Right atrium auricular region (tissue), 2 donors: ENCODE measurements around the gene BAIAP2L2. TPM values are rescaled to one million over a fixed set of nuclear protein-coding genes. Genes with fewer than 3 reads are reported as not detected.

Experiments used
- DNase-seq: peaks from one replicate; pipeline ENCODE4 v3.0.0-alpha.2; 2019; ENCODE audit warnings: low spot score
- H3K27ac ChIP-seq, 2 donors: fragments of 200-600 bp; sonication (generic); 1 replicate in 1 of 2; 2 replicates in 1 of 2; pipeline ENCODE4 v1.5.1; 2016 to 2019
- H3K27me3 ChIP-seq, 2 donors: fragments of 200-600 bp; sonication (generic); one replicate each; pipeline versions ENCODE4 v1.5.1 to v1.6.0; 2017 to 2019
- H3K36me3 ChIP-seq: fragments of 200-600 bp; sonication (generic); one replicate; pipeline ENCODE4 v1.5.1; 2016
- H3K4me1 ChIP-seq, 2 donors: fragments of 200-600 bp; sonication (generic); one replicate each; pipeline versions ENCODE4 v1.5.1 to v1.6.0; 2017 to 2019
- H3K4me3 ChIP-seq, 2 donors: fragments of 200-600 bp; sonication (generic); 1 replicate in 1 of 2; 2 replicates in 1 of 2; pipeline ENCODE4 v1.5.1; 2017 to 2019; ENCODE audit warnings: mild to moderate bottlenecking in 1 of 2, moderate library complexity in 1 of 2
- H3K9me3 ChIP-seq, 2 donors: fragments of 200-600 bp; sonication (generic); one replicate each; pipeline ENCODE4 v1.5.1; 2019
- total RNA-seq, 2 donors: library from RNA; depleted of rRNA; stranded (reverse); fragments of >200 nt; gene quantifications; one replicate each; pipeline ENCODE4 v1.1.0, GENCODE V29; 2016
- TF ChIP-seq, protein P1 (sequence below), 2 donors: fragments of 200-600 bp; sonication (generic); IDR thresholded peaks; one replicate each; pipeline ENCODE4 v1.5.1; 2019; ENCODE audit warnings: antibody characterized with exemption in 2 of 2

Gene BAIAP2L2
- total RNA-seq, 2 donors from 2014 or later = 0.63 TPM; not detected in 1

DNA sequence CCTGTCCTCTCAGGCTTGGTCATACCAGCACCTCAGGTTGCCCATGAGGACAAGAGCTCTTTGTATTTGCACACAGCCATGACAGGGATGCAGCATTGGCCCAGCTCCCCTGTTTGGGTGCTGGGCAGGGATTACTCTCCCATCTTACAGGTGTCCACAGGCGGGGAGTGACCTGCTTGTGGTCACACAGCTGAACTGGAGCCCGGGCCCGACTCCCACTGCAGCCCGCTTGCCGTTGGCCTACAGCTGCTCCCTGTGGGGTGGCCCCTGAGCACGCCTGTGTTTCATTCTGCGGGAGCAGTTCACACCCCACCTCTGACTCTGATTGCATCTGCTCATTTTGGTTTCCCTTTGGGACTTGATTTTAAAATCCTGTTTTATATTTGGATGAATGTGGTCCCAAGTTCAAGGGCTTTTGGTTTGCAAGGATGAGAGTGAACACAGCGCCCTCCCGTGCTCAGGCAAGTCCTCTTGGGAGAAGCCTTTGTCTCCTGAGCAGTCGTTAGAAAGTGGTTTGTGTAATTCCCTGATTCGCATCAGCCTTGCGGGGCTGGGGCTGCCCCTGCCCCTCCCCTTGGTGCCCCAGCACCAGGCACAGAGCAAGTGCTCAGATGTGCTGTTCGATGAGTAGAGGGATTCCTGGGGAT is 44.0 kb downstream of the BAIAP2L2 start:
- Histone ChIP-seq H3K4me1 (peaks cover 0 to 36% of the 10 kb centered on the region in 2 donors), H3K27ac (no peak overlapping the region), H3K36me3 (peaks cover 26% of the 10 kb centered on the region), H3K9me3 (no peaks in the 10 kb centered on the region), H3K4me3 (no peak overlapping the region), H3K27me3 (no peaks in the 10 kb centered on the region)
- DNase-seq = no peak
- TF ChIP-seq, protein P1, sequence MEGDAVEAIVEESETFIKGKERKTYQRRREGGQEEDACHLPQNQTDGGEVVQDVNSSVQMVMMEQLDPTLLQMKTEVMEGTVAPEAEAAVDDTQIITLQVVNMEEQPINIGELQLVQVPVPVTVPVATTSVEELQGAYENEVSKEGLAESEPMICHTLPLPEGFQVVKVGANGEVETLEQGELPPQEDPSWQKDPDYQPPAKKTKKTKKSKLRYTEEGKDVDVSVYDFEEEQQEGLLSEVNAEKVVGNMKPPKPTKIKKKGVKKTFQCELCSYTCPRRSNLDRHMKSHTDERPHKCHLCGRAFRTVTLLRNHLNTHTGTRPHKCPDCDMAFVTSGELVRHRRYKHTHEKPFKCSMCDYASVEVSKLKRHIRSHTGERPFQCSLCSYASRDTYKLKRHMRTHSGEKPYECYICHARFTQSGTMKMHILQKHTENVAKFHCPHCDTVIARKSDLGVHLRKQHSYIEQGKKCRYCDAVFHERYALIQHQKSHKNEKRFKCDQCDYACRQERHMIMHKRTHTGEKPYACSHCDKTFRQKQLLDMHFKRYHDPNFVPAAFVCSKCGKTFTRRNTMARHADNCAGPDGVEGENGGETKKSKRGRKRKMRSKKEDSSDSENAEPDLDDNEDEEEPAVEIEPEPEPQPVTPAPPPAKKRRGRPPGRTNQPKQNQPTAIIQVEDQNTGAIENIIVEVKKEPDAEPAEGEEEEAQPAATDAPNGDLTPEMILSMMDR (IDR thresholded peaks at IDR 0.05) = no peak

DNA sequence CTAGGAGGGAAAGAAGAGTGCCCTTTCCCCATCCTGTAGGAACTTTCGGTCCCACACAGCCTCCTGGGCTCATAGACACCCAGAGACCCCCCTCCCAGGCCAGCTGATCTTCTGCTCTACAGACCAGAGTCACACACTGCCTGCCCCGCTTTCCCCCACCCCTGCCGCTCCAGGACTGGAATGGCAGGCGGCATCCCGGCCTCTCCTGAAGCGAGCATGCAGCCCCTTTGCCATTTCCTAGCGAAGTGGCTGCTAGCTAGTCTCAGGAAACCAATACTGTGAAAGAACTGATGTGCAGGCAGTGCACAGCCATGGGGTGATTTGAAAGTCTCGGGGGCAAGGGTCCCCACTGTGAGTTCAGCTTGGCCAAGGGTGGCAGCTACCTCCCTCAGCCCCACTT is 44.9 kb downstream of the BAIAP2L2 start:
- TF ChIP-seq, protein P1 (IDR thresholded peaks at IDR 0.05) = no peak
- peaks cover 0 to 31% of the 10 kb centered on the region in 2 donors for H3K4me1 ChIP-seq
- H3K27ac ChIP-seq = no peak overlapping the region
- no peak overlapping the region for H3K4me3 ChIP-seq
- no peak for DNase-seq
- H3K27me3 ChIP-seq = no peaks in the 10 kb centered on the region
- H3K9me3 ChIP-seq = no peaks in the 10 kb centered on the region
- H3K36me3 ChIP-seq = peaks cover 26% of the 10 kb centered on the region

DNA sequence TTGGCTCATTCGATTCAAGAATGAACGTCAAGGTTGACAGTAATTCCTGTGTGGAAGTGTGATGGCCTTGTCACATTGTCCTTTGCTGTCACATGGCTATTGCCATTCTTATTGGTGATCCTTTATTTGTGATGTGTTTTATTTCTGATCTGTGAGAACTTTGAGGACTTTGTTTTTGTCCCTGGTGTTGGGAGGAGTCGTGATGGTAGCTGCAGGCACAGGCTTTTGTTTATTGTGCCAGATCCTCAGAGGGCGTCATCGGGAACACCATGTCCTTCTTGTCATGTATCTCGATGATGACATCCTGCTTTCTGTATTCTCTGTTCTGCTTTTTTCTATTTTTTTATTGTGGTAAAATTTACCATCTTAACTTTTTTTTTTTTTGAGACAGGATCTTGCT is 47.7 kb downstream of the BAIAP2L2 start:
- no peaks in the 10 kb centered on the region for H3K27me3 ChIP-seq
- peak; percentile 71 for DNase-seq
- H3K27ac ChIP-seq = peak overlapping the region; percentile 59
- peaks cover 0 to 9% of the 10 kb centered on the region in 2 donors for H3K4me1 ChIP-seq
- no peak overlapping the region for H3K4me3 ChIP-seq
- peaks cover 33% of the 10 kb centered on the region for H3K36me3 ChIP-seq
- TF ChIP-seq, protein P1 (IDR thresholded peaks at IDR 0.05) = no peak
- no peaks in the 10 kb centered on the region for H3K9me3 ChIP-seq

DNA sequence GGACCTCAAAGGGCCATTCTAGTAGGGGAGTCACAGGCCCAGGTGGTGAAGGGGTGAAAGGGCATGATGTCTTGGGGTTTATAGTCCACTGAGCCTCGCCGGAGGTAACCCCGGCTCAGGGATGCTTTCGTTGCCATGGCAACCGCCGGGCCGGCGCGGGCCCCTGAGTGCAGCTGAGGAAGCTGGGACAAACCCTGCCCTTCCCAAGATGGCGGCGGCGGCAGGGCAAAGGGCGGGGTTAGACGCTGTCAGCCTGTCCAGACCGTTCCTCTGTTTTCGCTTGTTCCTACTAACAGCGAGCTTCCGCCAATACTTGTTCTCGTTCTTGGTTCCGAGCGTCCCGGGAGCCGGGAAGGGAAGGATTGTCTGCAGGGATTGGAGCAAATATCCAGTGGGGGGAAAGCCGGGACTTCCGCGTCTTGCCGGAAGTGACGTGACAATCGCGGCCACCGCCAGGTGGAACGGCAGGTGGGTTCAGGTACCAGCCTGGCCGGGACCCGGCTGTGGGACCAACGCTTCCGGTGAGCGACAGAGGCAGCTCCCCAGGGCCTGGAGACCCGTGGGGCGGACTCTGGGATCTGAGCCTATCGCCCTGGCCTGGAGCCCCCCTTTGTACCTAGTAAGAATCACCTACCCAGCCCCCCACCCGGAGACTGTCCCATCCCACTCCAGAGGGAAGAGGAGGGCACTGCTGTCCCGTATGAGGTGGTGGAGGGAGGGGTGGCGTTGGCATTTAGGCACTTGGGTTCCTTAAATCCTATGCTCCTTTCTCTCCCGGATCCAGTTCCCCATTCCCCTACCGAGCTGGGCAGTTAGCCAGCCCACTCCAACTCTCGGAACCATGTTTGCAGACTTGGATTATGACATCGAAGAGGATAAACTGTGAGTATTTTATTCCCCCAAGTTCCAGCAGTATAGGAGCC is 53.3 kb downstream of the BAIAP2L2 start, which contains the start of gene PICK1:
TSS of gene PICK1 (plus strand) at position 436 of the 923 bp plus-strand sequence. CDS start at position 842, 406 bp downstream.
- Histone ChIP-seq H3K36me3 (peaks cover 8% of the 10 kb centered on the region), H3K27ac (peak within 1 kb of the TSS; percentile 81 to 85), H3K4me1 (peaks cover 0 to 21% of the 10 kb centered on the region in 2 donors), H3K9me3 (no peaks in the 10 kb centered on the region), H3K4me3 (peak within 1 kb of the TSS; percentile 62 to 63), H3K27me3 (no peaks in the 10 kb centered on the region)
- TF ChIP-seq, protein P1 (IDR thresholded peaks at IDR 0.05) = no peak
- DNase-seq = peak; percentile 92

DNA sequence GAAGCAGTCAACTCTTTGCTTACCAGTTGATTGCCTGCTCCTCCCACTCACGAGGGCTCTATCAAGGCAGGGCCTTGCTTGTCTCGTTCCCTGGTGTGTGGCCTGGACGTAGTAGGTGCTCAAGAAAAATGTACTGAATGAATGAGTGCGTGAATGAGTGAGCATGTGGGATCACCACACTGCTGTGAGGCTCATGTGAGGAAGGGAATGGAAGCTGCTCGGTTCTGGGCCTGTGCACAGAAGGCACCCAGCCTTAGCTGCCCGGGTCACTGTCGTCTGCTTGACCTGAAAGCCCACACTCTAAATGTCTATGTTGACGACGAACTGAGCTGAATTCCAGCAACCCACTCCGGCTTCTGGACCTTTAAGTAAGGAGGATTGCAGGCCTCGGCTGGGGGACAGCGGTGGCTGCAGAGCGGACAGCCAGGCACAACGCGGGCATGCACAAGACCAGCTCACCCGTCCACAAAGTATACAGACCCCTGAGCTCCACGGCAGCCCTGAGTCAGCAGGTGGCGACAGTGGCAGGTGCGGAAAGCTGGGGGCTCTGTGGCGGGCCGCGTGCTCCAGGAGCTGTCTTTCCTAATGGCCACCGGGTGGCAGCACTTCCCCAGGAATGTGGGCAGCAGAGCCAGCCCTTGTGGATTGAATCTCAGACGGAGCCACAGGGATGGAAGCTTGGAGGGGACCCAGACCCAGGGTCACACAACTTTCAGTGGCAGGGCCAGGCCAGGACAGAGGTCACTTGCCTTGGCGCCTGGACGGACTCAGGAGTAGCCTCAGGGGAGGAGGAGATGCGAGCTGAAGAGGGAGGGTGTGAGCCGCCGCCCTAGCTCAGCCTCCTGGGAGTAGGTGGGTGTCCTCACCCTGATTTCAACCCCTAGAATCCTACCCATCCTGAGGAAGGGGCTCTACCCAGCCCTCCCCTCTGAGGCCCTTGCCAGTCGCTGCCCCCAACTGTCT is 58.3 kb downstream of the BAIAP2L2 start:
- no peak overlapping the region for H3K4me3 ChIP-seq
- H3K36me3 ChIP-seq = no peaks in the 10 kb centered on the region
- H3K9me3 ChIP-seq = no peaks in the 10 kb centered on the region
- no peak overlapping the region for H3K27ac ChIP-seq
- peaks cover 0 to 15% of the 10 kb centered on the region in 2 donors for H3K4me1 ChIP-seq
- TF ChIP-seq, protein P1 (IDR thresholded peaks at IDR 0.05) = peak; percentile 51 to 91
- DNase-seq = peak; percentile 82
- H3K27me3 ChIP-seq = no peaks in the 10 kb centered on the region
